T-helper 2 cell treated with Interferon-gamma antibody and Interleukin-4, amounts not matched to agents 100 ng/mL and 5 ng/mL, for 36 hours (primary cell): Measurements from ENCODE around the gene FBXO42. TPM values are rescaled to one million over a fixed set of nuclear protein-coding genes. Genes with fewer than 3 reads are reported as not detected.

Experiments
- intact Hi-C: fragments of 100-400 bp; cut with micrococcal nuclease; formaldehyde crosslinking; loops from one replicate; pipeline ENCODE4 v1.15.1; 2023
- total RNA-seq: library from RNA; stranded (reverse); gene quantifications from 2 replicates; pipeline ENCODE4 v1.2.3, GENCODE V29; 2022

FBXO42 gene
- total RNA-seq = 17.2 and 20.5 TPM in 2 replicates

DNA sequence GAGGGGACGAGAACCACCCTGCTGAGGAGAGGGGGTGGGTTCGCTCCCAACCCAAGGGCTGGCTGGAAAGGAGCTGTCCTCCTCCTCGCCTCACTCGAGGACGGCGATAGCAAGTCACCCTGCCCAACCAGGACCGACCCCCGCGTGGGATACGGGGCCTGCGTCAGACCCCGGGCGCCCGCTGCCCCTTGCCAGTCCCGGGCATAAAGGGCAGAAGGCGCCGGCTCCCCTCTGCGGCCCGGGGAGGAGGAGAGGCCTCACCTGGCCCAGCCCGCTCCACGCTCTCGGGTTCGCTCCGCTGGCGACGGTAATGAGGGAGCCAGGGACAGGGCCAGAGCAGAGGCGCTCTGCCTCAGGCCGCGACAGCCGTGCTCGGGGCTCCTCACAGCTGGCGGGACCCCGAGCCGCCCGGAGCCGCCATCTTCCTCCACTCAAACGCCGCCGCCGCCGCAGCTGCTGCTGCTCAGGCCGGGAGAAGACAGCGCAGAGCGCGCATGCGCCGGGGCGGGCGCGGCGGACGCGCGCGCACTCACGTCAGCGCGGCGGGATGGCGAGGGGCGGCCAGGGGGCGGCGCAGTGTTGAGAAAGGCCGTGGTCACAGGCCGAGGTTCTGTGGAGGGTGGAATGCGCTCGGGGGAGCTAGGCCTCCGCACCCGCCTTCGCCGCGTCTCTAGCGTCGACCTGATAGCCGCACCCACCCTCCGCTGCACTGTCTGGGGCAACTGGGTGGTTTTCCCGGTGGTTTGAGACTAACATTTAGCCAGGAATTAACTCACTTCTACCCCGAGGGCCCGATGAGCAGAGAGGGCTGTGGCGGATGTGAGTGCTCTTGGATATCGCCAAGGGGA, at the start of gene FBXO42:
Gene FBXO42, minus strand, starts transcription at position 487 of the 848 bp plus-strand sequence. CDS start 37,062 bp downstream, outside the sequence.
- intact Hi-C loops = loop anchor here (1.0 to 5.0 kb wide), 5 partner anchors 11 to 515 kb away; partner anchors contain the start of genes FAM131C and SZRD1

DNA sequence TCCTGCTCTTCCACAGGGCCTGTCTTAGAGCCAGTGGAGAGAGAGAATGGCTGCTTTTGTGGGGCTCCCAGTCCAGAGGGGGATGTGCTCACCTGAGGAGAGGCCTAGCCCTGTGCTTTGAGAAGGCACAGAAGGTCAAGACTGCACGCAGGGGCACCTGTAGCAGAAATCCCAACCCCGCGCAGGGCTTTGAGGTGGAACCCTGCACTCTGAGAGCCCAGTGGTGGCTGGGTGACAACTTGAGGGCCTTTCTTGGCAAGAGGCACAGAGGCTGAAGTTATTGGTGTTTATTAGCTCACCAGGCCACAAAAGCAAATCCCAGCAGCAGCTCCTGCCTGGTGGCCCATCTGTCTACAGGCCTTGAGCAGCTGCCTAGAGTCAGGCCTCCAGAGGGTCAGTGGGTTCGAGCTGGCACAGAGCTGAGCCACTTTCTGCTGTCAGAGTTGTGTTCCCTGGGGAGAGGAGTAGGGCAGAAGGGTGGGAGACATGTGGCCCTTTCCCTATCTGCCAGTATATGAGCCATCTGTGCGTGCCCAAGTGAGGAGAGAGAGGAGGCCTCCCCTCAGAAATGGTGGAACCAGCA, 46.2 kb upstream of the FBXO42 start:
- intact Hi-C loops = no loop called here

GRCh38 chr1:16397120-16397519, 44.8 kb upstream of the FBXO42 start:
- intact Hi-C loops = no loop called here

GRCh38 chr1:16396591-16396990, 44.3 kb upstream of the FBXO42 start:
- intact Hi-C loops = no loop called here

GRCh38 chr1:16394977-16395376, 42.7 kb upstream of the FBXO42 start:
- intact Hi-C loops = no loop called here

DNA sequence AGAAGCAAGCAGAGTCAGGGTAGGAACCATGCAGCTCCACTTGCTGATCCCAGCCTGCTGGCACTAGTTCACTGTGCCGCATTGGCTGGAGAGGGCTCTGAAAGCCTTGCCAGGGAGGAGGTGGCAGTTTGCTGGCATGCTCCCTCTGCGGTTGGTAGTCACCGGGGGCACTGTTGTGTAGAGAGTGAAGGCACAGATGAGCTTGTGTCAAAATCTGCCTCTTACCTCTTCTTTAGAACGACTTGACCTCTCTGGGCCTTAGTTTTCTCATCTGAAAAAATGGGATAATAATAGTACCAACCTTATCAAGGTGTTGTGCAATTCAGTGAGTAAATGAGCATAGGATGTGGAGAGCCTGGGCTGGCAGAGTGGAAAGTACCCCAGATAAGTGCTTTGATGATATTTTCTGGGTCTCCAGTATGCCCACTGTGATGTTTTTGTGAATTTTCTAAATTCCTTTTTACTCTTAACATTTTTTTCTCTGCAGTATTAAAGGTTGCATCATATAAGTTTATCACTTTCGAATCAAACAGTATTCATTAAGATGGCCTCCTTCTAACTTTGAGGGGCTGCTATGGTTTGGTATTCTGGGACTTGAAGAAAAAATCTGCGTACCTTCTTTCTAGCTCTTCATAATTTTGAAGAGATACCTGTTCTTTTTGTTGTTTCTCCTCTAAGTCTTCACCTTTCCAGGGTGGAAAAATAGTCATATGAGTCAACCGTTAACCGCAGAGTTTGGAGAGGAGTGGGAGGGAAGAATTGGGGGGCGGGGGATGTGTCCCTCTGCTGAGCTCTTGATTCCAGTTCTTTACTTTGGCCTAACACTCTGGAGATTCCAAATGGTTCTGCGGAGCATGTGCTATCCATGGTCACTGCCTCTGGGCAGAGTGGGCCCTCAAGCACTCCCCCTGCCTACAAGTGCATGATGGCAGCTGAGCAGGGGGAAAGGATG, 41.6 kb upstream of the FBXO42 start:
- intact Hi-C loops = no loop called here

- intact Hi-C loops = no loop called here
These were observed 40.7 kb upstream of the FBXO42 start for GRCh38 chr1:16392740-16393569.

DNA sequence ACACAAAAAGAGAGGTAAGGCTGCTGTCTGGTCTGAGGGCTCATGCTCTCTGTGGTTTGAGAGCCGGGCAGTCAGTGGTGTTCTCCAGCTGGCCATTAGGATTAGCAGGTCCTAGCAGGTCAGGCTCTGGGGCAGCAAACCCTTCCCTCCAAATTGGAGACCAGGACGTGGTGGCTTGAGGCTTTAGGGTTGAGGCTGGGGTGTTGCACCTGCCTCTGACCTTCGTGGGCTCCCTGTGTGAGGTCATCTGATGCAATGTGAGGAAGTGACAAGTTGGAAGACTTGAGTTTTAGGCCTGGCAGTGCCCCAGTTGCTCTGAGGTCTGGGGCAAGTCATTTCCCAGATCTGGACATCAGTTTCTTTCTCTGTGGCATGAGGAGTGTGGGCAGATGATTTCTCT, 39.1 kb upstream of the FBXO42 start:
- intact Hi-C loops = no loop called here

DNA sequence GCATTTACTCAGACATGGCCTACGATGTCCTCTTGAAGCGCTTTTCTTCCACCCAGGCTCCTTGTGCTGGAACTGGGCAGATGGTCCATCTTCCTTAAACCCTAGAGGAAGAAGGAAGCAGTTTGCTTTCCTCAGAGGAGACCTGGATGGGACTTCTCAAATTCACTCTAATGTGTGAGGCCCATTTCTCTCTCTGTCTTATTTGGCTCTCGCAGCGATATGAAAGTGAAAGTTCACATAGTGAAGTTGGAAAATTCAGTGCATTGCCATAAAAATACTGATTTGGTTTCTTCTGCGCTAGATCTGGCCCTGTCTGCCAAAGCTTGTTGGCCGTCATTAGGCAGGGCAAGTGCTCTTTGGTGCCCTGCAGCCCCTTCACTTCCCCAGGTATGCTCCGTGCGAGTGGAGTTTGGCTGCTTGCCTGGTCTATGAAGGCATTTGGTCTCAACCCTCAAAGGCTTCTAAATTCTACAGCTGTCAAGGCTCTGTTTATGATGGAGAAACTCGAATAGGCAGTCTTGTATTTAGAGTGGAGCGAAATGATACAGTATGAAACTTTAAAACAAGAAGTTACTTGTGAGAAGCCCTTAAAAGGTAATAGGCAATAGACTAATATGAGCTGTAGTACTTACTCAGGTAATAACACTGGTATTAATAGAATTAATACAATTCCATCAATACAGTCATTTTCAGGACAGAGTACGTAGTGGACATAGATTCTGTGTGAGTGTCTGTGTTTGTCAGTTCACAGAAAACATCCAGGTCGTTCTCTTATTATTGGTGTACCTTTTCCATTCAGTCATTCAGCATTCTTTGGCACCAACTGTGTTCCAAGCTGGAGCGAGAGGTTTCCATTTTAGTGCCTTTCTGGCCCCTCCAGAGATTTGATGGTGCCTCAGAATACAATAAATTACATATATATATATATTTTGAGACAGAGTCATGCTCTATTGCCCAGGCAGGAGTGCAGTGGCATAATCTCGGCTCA, 35.2 kb upstream of the FBXO42 start:
- intact Hi-C loops = no loop called here

DNA sequence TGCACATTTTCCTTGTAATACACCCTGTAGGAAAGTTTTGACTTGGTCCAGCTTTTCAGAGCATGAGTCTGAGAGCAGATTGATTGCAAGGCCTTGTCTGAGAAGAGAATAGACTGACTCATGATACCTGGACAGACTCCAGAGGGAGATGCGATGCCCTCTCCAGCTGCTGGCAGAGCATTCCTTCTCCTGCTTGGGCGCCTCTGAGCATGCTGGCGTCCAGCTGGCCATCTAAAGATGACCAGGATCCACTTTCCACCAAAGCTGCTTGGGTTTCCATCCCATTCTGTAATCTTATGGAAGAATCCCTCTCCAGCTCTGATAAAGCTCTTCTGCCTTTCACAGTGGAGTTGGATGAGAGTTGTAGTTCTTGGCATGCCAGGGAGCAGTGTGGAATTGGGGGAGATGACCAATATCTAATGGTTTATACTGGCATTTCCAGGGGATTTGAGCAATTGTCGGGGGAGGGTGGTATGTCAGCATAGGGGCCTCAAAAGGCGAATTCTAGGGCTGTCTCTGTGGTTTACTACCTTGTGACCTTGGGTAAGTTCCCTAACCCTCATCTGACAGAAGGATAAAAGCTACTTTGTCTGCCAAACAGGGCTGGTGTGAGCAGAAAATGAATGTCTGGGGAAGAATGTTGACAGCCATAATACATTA, 34.3 kb upstream of the FBXO42 start:
- intact Hi-C loops = no loop called here

DNA sequence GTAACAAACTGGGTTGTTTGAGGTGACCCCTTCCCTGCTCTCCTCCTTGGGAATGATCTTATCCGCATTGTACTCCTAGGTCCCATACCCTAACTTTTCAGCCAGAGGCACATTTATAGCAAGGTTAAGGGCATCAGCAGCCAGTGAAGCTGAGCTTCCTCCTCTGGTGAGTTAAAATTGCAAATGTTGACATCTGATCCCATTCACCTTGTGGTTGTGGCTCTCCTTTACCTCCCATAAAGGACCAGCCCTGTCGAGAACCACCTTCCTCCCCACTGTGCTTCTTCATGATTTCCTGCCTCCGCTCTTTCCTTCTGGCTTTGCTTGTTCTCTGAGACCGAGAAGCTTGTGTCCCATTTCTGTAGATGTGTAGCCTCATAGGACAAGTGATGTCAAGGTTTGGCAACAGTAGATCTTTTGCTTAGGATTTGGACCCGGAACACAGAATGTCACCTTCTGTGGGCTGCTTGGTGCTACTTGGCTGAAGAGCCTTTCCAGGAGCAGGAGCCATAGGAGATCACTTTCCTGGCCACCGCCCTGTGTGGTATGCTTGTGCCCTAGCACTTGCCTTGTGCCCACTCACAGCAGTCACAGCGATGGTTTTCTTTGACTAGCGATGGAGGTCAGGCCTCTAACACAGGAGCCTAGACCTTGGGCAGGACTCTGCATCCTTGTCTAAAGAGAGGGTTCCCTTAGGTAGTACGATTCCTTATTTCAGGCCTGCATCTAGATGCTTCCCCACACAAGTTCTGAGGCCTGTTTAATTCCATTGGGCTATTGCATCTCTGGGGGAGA, 33.6 kb upstream of the FBXO42 start:
- intact Hi-C loops = no loop called here

GRCh38 chr1:16383888-16384287, 31.6 kb upstream of the FBXO42 start:
- intact Hi-C loops = no loop called here

DNA sequence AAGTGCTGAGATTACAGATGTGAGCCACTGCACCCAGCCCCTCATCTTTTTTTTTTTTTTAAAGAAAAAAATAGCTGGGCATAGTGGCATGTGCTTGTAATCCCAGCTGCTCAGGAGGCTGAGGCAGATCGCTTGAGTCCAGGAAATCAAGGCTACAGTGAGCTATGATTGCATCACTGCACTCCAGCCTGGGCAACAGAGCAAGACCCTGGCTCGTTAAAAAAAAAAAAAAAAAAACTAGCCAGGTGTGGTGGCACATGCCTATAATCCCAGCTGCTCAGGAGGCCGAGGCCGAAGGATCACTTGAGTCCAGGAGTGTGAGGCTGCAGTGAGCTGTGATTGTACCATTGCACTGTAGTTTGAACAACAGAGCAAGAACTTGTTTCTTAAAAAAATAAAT, 28.6 kb upstream of the FBXO42 start:
- intact Hi-C loops = no loop called here

DNA sequence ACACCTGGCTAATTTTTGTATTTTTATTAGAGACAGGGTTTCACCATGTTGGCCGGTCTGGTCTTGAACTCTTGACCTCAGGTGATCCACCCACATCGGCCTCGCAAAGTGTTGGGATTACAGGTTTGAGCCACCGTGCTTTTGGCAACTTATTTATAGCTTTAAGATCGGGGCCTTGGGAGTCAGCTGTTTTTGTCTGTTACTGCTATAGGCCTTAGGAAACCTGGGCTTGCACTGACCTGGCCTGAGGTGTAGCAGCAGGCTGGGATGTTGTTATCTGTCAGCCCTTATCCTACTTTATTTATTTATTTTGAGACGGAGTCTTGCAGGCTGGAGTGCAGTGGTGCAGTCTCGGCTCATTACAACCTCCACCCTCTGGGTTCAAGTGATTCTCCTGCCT, 26.2 kb upstream of the FBXO42 start:
- intact Hi-C loops = no loop called here

GRCh38 chr1:16376971-16377370, 24.7 kb upstream of the FBXO42 start:
- intact Hi-C loops = no loop called here

DNA sequence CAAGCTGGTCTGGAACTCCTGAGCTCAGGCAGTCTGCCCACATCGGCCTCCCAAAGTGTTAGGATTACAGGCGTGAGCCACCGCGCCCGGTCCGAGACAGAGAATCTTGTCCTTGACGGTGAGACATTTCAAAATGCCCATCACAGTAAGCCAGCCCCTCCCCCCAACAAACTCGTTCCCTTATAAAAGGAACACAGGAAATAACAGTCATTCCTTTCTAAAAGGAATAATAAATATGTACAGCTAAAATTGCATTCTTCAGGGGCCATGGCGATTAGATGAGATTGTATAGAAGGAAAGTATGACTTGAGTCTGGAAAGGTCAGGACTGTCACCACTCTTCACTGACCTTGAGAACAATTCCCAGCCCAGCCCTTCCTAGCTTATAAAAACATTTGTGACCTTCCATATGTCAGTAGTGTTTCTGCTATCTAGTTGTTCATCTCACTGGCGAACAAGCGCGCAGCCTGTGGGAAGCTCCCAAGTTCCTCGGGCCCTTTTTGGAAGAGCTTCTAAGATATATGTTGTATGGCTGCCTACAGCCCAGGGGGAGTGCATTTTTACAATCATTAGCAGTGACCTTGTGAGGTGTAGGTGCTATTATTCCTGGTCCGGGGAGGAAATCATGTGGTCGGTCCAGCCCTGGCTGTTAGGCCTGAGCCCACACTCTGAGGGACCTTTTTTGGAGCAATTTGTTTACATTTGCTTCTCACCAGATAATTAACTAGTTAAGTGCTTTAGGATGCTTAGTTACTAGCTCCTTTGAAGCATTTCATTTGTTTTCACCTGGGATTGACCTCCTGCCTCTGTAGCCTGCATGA, 23.5 kb upstream of the FBXO42 start:
- intact Hi-C loops = no loop called here

DNA sequence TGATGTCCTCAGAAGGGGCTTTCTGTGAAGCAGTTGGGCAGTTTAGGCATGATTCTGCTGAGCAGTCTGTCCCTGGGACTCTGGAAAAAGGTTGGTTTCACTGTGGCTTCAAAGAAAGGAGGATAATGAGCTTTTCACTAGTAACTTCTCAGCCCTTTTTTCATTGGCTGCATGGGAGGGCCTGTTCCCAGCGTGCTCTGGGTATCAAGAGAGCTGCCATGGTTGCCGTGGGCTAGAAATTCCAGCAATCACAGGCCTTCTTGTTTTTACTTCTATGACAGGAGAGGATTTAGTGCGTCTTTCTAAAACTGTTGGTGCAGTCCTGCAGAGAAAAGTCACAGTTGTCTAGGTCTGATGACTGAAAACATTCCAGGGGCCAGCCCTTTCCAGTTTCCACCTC, 22.0 kb upstream of the FBXO42 start:
- intact Hi-C loops = no loop called here
